Fibroblast of skin of left biceps (primary cell): ENCODE data around the gene CTSF.
"Not testable (repeated sequence)": the region's sequence is repeated elsewhere in the genome, so short reads cannot be mapped to it uniquely, and the experiment has no call there.

ENCODE experiments used
- DNase-seq, 2 experiments: peaks; one replicate each; pipeline ENCODE4 v3.0.0-alpha.2; 2013; ENCODE audit warnings: low read depth in 2 of 2

The CTSF gene

DNA sequence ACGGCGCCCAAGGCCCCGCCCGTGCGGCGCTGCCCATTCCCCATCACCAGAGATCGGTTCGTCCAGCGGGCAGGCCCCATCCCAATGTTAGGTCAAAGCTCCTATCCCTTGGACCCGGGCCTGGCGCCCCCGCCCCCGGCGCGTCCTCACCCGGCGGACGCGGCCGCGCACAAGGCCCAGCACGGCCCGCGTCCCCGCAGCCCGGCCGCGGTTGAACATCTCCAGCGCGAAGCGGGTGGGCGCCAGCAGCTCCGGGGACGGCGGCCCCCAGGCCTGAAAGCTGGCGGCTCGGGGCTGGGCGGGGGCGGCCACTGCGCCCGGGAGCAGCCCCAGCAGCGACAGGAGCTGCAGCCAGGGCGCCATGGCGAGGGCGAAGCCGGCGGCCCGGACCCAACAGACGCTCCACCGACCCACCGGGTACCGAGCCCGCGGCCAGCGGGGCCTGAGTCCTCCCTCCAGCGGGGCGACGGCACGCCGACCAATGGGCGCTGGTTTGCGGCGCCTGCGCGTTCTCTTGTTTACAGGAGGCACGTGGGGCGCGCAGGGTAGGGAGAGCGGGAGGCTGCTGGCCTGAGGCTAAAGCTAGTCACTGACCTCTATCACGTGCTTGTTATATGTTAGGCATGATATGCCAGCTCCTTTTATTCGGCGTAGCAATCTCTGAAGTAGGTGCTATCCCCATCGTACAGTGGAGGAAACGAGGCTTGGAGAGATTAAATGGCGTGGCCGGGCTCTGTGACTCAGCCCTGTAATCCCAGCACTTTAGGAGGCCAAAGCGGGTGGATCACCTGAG, at the start of gene CTSF:
TSS of gene CTSF (minus strand) at position 483 of the 793 bp plus-strand sequence. CDS start at position 363, 120 bp downstream.
- DNase-seq = peak in 1 of 2 experiments; percentile 32

DNA sequence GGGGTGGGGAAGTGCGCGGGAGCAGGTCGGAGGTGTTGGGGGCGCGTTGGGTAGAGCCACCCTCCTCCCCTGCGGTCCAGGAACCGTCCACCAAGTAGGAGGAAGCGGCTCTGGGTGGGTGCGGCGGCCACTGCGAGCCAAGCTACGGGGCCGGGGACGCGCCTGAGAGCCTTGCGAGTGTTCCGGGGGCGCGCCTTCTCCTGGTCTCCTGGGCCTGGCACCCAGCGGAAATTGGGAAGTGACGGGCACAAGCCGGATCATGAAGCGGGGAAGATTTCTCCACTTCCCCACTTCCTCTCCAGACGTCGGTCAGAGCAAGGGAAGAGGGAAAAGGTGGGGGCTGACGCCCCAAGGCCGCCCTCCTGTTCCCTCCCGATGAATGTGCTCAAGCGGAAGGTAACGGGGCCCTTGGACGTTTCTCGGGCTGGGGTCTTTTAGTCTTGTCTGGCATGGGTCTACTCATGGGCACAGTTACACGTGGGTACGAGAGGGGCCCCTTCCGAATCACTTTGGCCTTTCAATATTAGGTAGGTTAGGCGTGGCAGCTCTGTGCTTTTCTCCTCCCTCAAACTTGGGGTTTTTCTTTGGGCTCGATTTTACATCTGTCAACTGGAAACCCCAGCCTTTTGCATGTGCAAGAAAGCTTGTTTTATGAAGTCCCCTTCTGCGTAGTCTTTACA, 48.9 kb upstream of the CTSF start:
- no peak for DNase-seq

DNA sequence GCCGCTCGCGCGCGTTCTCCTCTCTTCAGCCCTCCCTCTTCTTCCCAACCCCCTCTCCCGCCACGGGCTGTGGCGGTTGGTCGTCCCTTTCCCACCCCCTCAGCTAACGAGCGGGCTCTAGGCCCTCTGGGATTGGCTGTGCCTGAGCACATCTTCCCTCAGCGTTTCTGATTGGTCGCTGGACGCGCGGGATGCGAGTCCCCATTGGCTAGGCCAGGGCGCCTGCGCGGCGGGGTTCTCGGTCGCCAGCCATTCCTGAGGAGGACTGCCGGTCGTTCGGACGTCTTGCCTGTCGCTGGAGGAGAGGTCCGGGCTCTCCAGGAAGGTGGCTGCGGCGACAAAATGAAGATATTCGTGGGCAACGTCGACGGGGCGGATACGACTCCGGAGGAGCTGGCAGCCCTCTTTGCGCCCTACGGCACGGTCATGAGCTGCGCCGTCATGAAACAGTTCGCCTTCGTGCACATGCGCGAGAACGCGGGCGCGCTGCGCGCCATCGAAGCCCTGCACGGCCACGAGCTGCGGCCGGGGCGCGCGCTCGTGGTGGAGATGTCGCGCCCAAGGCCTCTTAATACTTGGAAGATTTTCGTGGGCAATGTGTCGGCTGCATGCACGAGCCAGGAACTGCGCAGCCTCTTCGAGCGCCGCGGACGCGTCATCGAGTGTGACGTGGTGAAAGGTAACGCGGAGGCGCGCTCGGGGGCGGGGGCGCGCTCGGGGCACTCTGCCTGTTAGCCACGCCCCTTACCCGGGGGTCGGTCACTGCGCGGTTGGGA, 48.2 kb upstream of the CTSF start, which contains the start of gene RBM14:
TSS of gene RBM14 (plus strand) at position 252 of the 776 bp plus-strand sequence. CDS start at position 343, 91 bp downstream.
- peak; percentile 98 to 99 for DNase-seq

DNA sequence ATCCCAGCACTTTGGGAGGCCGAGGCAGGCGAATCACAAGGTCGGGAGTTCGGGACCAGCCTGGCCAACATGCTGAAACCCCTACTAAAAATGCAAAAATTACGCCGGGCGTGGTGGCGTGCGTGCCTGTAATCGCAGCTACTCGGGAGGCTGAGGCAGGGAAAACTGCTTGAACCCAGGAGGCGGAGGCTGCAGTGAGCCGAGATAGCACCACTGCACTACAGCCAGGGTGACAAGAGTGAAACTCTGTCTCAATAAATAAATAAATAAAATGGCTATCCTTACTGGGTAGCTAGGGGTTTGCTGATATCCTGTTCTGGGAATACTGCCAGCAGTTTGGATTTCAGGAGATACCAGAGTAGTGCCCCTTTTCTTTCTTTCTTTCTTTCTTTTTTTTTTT, 45.7 kb upstream of the CTSF start:
- no peak for DNase-seq

DNA sequence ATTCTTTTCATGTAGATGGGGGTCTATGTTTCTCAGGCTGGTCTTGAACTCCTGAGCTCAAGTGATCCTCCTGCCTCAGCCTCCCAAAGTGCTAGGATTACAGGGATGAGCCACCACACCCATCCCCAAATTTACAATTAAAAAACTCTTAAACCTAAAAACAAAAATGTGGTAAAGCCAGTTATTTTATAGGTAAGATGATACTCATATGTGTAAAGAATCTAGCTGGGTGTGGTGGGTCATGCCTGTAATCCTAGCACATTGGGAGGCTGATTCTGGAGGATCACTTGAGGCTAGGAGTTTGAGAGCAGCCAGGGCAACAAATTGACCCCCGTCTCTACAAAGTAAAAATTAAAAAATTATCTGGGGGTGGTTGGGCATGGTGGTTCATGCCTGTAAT, 44.1 kb upstream of the CTSF start:
- DNase-seq = no peak

DNA sequence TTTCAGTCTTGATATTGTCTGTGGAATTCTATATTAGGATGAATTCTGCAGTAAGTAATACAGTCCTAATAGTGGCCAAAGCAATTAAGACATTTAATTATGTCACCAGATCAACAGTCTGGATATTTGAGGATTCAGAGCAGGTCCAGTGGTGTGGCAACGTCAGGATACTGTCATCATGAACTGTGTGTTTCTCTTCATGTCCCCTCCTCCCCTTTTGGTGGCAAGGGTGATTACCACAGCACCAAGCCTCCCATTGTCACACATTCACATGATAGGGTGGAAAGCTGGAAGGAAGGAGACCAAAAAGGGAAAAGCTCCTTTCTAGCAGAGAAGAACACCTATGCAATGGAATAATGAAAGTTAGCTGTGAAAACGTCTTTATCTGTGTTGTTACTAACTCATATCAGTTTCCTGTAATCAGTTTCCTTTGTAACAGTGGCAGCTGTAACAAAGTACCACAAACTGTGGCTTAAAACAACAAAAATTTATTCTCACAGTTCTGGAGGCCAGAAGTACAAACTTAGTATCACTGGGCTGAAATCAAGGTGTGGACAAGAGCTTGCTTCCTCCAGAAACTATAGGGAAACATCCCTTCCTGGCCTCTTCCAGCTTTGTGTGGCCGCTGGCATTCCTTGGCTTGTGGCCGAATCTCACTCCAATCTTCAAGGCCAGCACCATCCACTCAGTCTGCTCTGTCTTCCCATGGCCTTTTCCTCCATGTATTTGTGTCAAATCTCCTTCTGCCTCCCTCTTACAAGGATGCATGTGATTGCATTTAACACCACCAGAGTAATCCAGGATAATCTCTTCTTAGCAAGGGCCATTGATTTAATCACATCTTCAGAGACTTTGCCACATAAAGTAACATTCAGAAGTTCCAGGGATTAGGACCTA, 41.6 kb upstream of the CTSF start:
- no peak for DNase-seq

DNA sequence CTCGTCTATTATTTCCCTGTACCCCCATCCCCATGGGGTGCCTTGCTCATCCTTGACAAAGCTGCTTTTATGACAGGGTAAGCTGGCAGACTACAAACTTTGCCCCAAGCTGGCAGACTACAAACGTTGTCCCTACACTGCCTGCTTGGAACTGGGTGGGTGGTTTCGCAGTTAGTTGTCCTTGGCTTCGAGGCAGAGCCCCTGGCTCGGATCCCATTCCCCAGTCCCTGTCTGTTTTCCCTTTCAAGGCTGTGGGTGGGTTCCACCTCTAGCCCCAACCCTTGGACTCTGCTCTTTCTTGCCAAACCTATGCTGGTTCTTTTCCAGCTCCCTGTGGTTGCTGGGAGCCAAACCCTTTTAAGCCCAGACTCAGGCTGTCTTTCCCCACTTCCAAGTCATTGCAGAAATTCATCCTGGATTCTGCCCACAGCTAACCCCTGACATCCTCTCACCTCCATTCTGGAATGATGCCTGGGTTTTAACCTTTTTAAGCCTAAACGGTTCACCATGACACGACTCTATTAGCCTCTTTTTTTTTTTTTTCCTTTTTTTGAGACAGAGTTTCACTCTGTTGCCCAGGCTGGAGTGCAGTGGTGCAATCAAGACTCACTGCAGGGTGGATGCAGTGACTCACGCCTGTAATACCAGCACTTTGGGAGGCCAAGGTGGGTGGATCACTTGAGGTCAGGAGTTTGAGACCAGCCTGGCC, 38.9 kb upstream of the CTSF start:
- DNase-seq = peak; percentile 24 to 28

DNA sequence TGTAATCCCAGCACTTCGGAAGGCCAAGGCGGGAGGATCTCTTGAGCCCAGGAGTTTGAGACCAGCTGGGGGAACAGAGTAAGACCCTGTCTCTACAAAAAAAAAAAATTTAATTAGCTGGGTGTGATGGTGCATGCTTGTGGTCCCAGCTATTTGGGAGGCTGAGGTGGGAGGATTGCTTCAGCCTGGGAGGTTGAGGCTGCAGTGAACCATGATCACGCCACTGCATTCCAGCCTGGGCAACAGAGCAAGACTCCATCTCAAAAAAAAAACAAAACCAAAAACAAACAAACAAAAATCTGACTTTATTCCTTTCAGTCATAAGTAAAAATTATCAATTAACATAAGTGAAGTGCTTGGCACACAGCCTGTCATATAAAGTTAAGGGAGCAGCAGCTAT, 38.2 kb upstream of the CTSF start:
- DNase-seq = not testable (repeated sequence)

DNA sequence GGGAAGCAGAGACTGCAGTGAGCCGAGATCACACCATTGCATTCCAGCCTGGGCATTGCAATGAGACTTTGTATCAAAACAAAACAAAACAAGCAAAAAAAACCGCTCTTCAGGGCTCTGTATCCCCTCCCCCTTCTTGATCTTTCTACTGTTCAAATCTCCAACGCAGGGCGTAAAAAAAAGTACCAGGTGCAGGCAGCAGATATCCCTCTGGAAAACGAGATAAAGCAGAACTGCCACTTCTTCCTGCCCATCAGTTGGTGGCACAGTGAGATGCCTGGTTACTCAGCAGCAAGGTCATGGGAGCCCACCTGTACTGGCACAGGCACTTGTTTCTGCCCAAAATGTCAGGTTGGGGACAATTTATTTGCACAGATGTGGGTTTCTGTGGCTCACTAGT, 35.7 kb upstream of the CTSF start:
- no peak for DNase-seq

DNA sequence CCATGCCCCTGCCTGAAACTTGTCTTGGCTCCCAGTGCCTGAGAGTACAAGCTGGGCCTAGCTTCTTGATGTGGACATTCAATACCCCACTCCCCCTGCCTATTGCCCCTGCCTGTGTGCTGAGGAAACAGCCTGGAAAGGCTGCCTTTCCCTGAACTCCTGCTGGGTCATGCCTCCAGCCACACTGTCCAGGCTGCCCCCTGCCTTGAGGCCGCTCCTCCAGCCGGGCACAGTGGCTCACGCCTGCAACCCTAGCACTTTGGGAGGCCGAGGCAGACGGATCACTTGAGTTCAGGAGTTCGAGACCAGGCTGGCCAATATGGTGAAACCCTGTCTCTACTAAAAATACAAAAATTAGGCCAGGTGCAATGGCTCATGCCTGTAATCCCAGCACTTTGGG, 34.7 kb upstream of the CTSF start:
- no peak for DNase-seq

DNA sequence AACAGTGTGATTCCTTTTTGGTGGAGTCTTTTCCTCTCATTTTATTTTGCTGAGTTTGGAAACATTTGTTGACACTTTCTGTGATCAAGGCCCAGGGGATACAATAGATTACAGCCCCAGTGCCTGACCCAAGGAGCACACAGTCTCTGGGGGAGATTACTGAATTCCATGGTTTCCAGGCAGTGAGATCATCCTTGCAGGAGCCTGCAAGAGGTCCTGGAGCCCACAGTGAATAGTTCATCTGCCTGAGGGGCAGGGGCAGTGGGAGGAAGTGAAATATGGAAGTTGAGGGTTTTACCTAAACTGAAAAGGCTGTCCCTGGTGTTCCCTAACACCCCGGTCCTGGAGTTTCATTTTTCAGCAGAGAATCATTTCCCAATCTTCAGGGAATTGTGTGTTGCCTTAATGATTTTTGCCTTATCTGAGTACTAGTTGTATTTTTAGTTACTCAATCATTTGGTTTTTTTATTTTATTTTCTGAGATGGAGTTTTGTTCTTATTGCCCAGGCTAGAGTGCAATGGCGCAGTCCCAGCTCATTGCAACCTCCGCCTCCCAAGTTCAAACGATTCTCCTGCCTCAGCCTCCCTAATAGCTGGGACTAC, 32.3 kb upstream of the CTSF start:
- DNase-seq = no peak

DNA sequence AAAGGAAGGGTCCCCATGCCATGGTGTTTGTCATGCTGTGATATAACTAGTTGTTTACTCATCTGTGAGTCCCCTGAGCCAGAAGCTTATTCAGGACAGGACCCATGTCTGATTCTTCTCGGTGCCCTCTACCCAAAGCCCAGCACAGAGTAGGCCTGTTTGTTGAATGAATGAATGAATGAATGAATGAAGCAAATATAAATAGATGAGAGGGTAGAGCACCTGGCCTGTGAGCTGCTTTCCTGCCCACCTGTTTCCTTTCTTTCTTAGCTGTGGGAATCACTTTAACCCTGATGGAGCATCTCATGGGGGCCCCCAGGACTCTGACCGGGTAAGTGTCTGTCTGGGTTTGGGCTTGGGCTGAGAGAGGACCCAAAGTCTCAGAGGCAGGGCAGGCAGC, 31.8 kb upstream of the CTSF start:
- DNase-seq = no peak

DNA sequence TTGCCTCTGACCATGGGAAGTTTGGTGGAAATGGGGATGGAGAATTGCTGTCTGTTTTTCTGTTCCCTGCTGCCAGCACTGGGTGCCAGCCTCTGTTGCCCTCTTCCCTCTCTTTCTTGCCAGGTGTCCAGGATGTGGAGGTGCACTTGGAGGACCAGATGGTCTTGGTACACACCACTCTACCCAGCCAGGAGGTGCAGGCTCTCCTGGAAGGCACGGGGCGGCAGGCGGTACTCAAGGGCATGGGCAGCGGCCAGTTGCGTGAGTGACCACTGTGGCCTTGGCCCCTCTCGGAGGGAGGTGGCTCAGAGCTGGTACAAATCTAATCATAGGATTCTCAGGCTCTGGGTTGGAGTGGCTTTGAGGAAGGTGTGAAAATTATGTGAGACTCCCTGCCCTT, 30.6 kb upstream of the CTSF start:
- DNase-seq = no peak

DNA sequence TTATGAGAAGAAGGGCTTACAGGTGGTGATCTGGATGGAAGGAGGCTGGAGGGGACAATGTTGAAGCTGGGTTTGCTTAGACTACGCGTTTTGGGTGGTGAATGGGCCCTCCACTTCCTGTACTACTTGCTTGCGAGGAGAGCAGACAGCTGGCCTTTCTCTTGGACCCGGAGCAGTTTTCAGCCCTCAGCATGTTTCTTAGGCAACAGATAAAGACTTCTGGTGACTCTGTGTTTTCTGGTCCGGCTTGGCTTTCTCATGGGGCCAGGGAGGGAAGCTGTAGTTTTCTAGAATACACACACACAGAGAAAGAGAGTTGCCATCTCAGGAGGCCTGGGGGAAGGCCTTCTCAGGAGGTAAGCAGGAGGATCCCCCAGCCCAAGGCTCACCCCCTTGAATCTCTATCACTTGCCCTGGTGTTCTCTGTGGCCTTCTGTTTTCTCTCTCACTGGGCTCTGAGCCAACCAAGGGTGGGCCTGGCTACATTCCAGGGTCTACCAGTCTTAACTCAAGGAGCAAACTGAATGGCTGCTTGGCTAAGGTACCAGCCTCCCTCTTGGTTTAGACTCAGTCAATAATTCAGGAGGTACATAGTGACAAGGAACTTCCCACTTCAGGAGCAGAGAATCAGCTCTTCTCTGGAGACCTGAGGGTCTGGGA, 27.0 kb upstream of the CTSF start:
- no peak for DNase-seq

DNA sequence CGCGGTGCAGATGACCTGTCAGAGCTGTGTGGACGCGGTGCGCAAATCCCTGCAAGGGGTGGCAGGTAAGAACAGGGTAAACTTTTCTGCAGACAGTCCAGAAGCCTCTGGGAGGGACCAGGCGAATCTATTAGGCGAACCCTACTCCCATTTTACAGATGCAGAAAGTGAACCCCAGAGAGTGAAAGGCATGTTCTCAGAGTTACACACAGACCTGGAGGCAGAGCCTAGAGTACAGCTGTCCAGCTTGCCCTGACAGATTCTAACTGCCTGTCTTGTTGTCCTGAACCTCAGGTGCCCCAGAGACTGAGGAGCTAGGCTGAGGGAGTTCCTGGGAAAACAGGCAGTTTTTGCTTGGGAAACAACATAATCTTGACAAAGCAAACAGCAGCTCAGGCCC, 25.2 kb upstream of the CTSF start:
- no peak for DNase-seq

DNA sequence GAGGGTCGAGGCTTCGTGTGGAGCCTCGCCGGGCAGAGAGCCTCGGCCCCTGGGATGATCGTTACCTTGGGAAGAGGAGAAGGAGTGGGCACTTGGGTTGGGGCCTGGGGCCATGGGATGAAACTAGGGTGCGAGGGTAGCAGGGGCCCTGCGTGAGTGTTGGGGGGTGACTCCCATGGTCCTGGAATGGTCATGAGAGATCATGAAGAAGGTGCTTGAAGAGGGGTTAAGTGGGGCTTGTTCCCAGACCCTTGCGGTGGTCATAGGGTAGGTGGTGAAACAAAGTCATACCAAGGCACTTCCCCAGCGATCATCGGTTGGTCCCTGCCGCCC, 24.9 kb upstream of the CTSF start:
- no peak for DNase-seq

DNA sequence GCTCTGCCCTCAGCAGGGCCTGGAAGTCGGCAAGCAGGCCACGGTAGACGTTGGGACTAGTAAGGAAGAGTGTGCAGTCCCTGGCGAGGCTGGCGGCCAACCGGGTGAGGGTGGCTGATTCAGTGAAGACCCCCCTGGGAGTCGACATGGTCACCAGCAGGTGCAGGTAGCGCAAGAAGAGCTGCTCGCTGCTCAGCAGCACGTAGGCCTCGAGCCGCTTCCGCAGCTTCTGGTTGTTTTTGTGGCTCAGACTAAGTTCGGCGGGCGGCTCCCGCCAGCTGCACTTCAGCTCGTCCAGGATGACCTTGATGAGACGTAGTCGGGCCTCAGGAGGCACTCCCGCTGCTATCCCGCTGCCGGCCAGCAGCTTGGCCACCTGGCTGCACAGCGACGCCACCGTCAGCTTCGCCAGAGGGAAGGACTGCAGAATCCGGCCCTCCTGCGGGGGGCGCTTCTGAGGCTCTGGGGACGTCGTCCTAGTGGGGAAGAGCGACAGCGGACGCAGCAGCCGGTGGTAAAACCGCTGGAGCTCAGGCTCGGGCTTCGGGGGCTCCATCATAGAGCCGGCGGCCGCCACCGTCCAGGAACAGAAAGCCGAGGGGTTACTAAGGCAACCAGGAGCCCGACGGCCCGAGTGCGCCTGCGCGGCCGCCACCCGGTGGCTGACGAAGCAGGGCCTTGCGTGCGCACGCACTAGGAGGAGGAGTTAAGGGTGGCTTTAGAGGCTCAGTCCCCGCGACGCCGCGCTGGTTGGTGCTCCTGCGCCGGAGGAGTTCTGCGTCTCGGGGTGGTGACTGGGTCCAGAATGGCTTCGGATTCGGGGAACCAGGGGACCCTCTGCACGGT, 24.3 kb upstream of the CTSF start, which contains the start of the genes CCDC87 and CCS:
TSS of gene CCDC87 (minus strand) at position 607 of the 846 bp plus-strand sequence. CDS start at position 559, 48 bp downstream.
TSS of gene CCS (plus strand) at position 729 of the 846 bp plus-strand sequence. CDS start at position 806, 77 bp downstream.
- peak; percentile 79 to 82 for DNase-seq

DNA sequence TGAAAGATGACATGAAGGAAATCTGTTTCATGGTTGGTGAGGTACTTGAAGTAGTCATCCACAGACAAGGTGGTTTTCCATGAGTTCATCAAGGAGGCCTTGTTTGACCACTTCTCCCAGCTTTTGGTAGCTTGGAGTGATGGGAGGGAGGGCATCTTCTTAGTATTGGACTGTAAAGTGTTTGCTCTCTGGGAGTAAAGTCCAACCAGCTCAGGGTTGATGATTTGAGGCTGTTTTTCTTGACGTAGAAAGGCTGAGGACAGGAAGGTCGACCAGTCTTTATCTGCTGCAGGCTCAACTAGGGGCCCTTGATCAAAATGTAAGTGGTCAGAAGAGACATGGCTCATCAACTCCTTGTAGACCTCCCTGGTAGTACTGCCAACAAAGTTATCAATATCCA, 22.8 kb upstream of the CTSF start:
- DNase-seq = no peak
